ENCODE measurements around the gene SLC18A3. TPM values are rescaled to one million over a fixed set of nuclear protein-coding genes. Genes with fewer than 3 reads are reported as not detected.

Gene SLC18A3
- polyA plus RNA-seq, 1 experiment: not detected

- no peak for TF ChIP-seq CTCF (IDR thresholded peaks at IDR 0.05; ENCODE audit: low read depth, low read length)
- ChIA-PET POLR2A (no interaction called here), CTCF (interaction anchor here (1.1 kb wide), 1 partner anchor 8 kb away, joined by 3 read pairs; no protein-coding TSS in a partner anchor)
- Histone ChIP-seq H3K27me3 (ENCODE audit: control insufficient read depth, insufficient read depth, low read length) (peaks cover 8% of the 10 kb centered on the region), H3K9me3 (ENCODE audit: control insufficient read depth, insufficient read depth, low read length) (no peaks in the 10 kb centered on the region), H3K4me3 (ENCODE audit: low read depth, low read length) (no peak overlapping the region), H3K27ac (ENCODE audit: low read depth, low read length) (no peak overlapping the region)
- DNase-seq (ENCODE audit: low read depth, low spot score): no peak
These were observed 9.2 kb upstream of the SLC18A3 start for GRCh38 chr10:49600781-49601400.

GRCh38 chr10:49601857-49602256, 8.3 kb upstream of the SLC18A3 start:
- ChIA-PET CTCF (interaction anchor here (1.1 kb wide), 1 partner anchor 9 kb away, joined by 3 read pairs; no protein-coding TSS in a partner anchor), POLR2A (no interaction called here)
- Histone ChIP-seq H3K27ac (ENCODE audit: low read depth, low read length) (no peak overlapping the region), H3K9me3 (ENCODE audit: control insufficient read depth, insufficient read depth, low read length) (no peaks in the 10 kb centered on the region; the same call in 1 of the 2 replicates), H3K4me3 (ENCODE audit: low read depth, low read length) (no peak overlapping the region), H3K27me3 (ENCODE audit: control insufficient read depth, insufficient read depth, low read length) (peaks cover 5% of the 10 kb centered on the region)
- TF ChIP-seq CTCF (IDR thresholded peaks at IDR 0.05; ENCODE audit: low read depth, low read length): no peak
- DNase-seq (ENCODE audit: low read depth, low spot score): no peak

- Histone ChIP-seq H3K4me3 (ENCODE audit: low read depth, low read length) (no peak overlapping the region), H3K27ac (ENCODE audit: low read depth, low read length) (no peak overlapping the region), H3K9me3 (ENCODE audit: control insufficient read depth, insufficient read depth, low read length) (no peaks in the 10 kb centered on the region; the same call in 1 of the 2 replicates), H3K27me3 (ENCODE audit: control insufficient read depth, insufficient read depth, low read length) (peaks cover 9% of the 10 kb centered on the region)
- CTCF ChIA-PET: interaction anchor here (1.3 kb wide), 1 partner anchor 9 kb away, joined by 5 read pairs; no protein-coding TSS in a partner anchor
- DNase-seq (ENCODE audit: low read depth, low spot score): no peak
- POLR2A ChIA-PET: no interaction called here
- TF ChIP-seq CTCF (IDR thresholded peaks at IDR 0.05; ENCODE audit: low read depth, low read length): no peak
These were observed 7.6 kb upstream of the SLC18A3 start for GRCh38 chr10:49602380-49603023.

GRCh38 chr10:49605216-49605938, 4.7 kb upstream of the SLC18A3 start:
- Histone ChIP-seq H3K9me3 (ENCODE audit: control insufficient read depth, insufficient read depth, low read length) (no peaks in the 10 kb centered on the region; the same call in 1 of the 2 replicates), H3K27ac (ENCODE audit: low read depth, low read length) (no peak overlapping the region), H3K4me3 (ENCODE audit: low read depth, low read length) (no peak overlapping the region), H3K27me3 (ENCODE audit: control insufficient read depth, insufficient read depth, low read length) (peaks cover 28% of the 10 kb centered on the region)
- TF ChIP-seq CTCF (IDR thresholded peaks at IDR 0.05; ENCODE audit: low read depth, low read length): no peak
- ChIA-PET CTCF (interaction anchor here (1.6 to 2.9 kb wide), 2 partner anchors 11 to 13 kb away, joined by 5 to 10 read pairs; no protein-coding TSS in a partner anchor), POLR2A (no interaction called here)
- DNase-seq (ENCODE audit: low read depth, low spot score): no peak
